K562 (cell line): ENCODE results near the gene MRPL58. TPM values are rescaled to one million over a fixed set of nuclear protein-coding genes. Genes with fewer than 3 reads are reported as not detected.

Experiments used
- ATAC-seq: fragments of 200-7000 bp; cut with Tn5 transposase; 3 replicates; pipeline ENCODE4 v1.9.1; 2020; ENCODE audit warnings: moderate library complexity
- BruUV-seq: library from RNA; stranded (reverse); fragments of 400-500 nt; replicated peaks from 2 replicates; lab custom pipeline; 2021; lab: Mats Ljungman, UMichigan
- CTCF ChIA-PET: fragments of 300-600 bp; formaldehyde crosslinking; extraction: SDS; loops from one replicate; lab custom pipeline; 2021; ENCODE audit warnings: low intra/inter-chr PET ratio; lab: Yijun Ruan, JAX
- POLR2A ChIA-PET: fragments of 300-600, 350-650 bp; sonication (Branson Sonifier 250); formaldehyde crosslinking; extraction: SDS; loops from one replicate; lab custom pipeline; 2021; ENCODE audit warnings: antibody characterized with exemption, inconsistent platforms; lab: Yijun Ruan, JAX
- DNase-seq, 4 experiments: peaks; one replicate each; pipeline versions ENCODE4 v3.0.0 to v3.0.0-alpha.2; 2011 to 2018; ENCODE audit warnings: low spot score in 3 of 4, mixed read lengths in 3 of 4; ENCODE audit errors: extremely low read depth in 1 of 4
- FAIRE-seq: peaks from 2 replicates; lab custom pipeline; 2011; peaks lifted over from hg19 to GRCh38; lab: Jason Lieb, UNC
- H2AFZ ChIP-seq: 2 replicates; pipeline ENCODE4 v1.6.0; 2011; ENCODE audit warnings: low read depth, low read length, control low read depth, inconsistent platforms
- H3K27ac ChIP-seq: fragments of 200-600 bp; 3 replicates; pipeline ENCODE4 v1.8.0; 2011; ENCODE audit warnings: low read depth, mild to moderate bottlenecking, control low read depth, inconsistent platforms, low read length, moderate library complexity, mixed read lengths; ENCODE audit errors: extremely low read depth
- H3K27me3 ChIP-seq, 2 experiments: fragments of 300-600 bp in 1 of 2; 2 replicates in 1 of 2; 3 replicates in 1 of 2; pipeline versions ENCODE4 v1.6.0 to v1.8.0; 2011; ENCODE audit warnings: inconsistent platforms in 2 of 2, low read length in 2 of 2, mild to moderate bottlenecking in 1 of 2, mixed read lengths in 1 of 2, moderate library complexity in 1 of 2; ENCODE audit not compliant: control insufficient read depth in 2 of 2, insufficient read depth in 2 of 2
- H3K36me3 ChIP-seq: fragments of 300-600 bp; 3 replicates; pipeline ENCODE4 v1.8.0; 2011; ENCODE audit warnings: mild to moderate bottlenecking, low read length, inconsistent platforms; ENCODE audit not compliant: control insufficient read depth, insufficient read depth
- H3K4me1 ChIP-seq, 2 experiments: fragments of 200-600 bp in 1 of 2; replicated peaks in 1 of 2; 2 replicates in 1 of 2; 3 replicates in 1 of 2; pipeline versions ENCODE4 v1.5.1 to v1.8.0; 2011; ENCODE audit warnings: inconsistent platforms in 2 of 2, low read length in 2 of 2, mild to moderate bottlenecking in 1 of 2, mixed read lengths in 1 of 2, moderate library complexity in 1 of 2; ENCODE audit not compliant: control insufficient read depth in 2 of 2, insufficient read depth in 2 of 2
- H3K4me2 ChIP-seq: 2 replicates; pipeline ENCODE4 v1.6.1; 2011; ENCODE audit warnings: low read length, control low read depth, inconsistent platforms, mixed read lengths; ENCODE audit not compliant: insufficient read depth
- H3K4me3 ChIP-seq: fragments of 200-600 bp; sonication (generic), shearing (Covaris generic); 2 replicates; pipeline ENCODE4 v1.5.1; 2016; ENCODE audit warnings: control low read depth, inconsistent platforms
- H3K79me2 ChIP-seq: fragments of 200-600 bp; 3 replicates; pipeline ENCODE4 v1.8.0; 2011; ENCODE audit warnings: low read length, inconsistent platforms; ENCODE audit not compliant: control insufficient read depth, insufficient read depth
- H3K9ac ChIP-seq, 2 experiments: 2 replicates each; pipeline versions ENCODE4 v1.6.0 to v1.6.1; 2011; ENCODE audit warnings: low read depth in 2 of 2, low read length in 2 of 2, control low read depth in 1 of 2, inconsistent platforms in 1 of 2, mild to moderate bottlenecking in 1 of 2, mixed read lengths in 1 of 2; ENCODE audit not compliant: insufficient read depth in 1 of 2
- H3K9me1 ChIP-seq: one replicate; pipeline ENCODE4 v1.6.0; 2011; ENCODE audit warnings: inconsistent platforms, mild to moderate bottlenecking, low read length, moderate library complexity; ENCODE audit not compliant: control insufficient read depth, insufficient read depth
- H3K9me3 ChIP-seq: replicated peaks from 2 replicates; pipeline ENCODE4 v1.5.1; 2011; ENCODE audit warnings: low read depth, low read length, inconsistent platforms; ENCODE audit not compliant: control insufficient read depth, insufficient read depth
- H4K20me1 ChIP-seq: replicated peaks from 2 replicates; pipeline ENCODE4 v1.6.1; 2011; ENCODE audit warnings: low read length, inconsistent platforms, mixed read lengths; ENCODE audit not compliant: control insufficient read depth, insufficient read depth
- C11orf30 ChIP-seq: fragments of 450-650 bp; IDR thresholded peaks from 2 replicates; pipeline ENCODE4 v1.6.1; 2016; ENCODE audit warnings: low read depth, mild to moderate bottlenecking
- DMBX1 ChIP-seq: fragments of 250-450 bp; sonication (Bioruptor Pico); IDR thresholded peaks from 2 replicates; pipeline ENCODE4 v1.8.0; 2022; ENCODE audit warnings: inconsistent platforms, mild to moderate bottlenecking, moderate library complexity, borderline replicate concordance
- ELF4 ChIP-seq: fragments of 450-650 bp; formaldehyde crosslinking; IDR thresholded peaks from 2 replicates; pipeline ENCODE4 v1.4.0; 2022; ENCODE audit warnings: missing genetic modification characterization
- ETS1 ChIP-seq: conservative IDR thresholded peaks from 2 replicates; pipeline ENCODE4 v1.6.1; 2011; ENCODE audit warnings: low read depth, mild to moderate bottlenecking, low read length; ENCODE audit not compliant: control insufficient read depth
- HDAC6 ChIP-seq: IDR thresholded peaks from 2 replicates; pipeline ENCODE4 v1.6.1; 2012; ENCODE audit warnings: low read depth, mild to moderate bottlenecking, control low read depth, inconsistent platforms, low read length, moderate library complexity
- POLR2B ChIP-seq: fragments of 450-650 bp; IDR thresholded peaks from 2 replicates; pipeline ENCODE4 v1.6.1; 2018; ENCODE audit warnings: low read depth; ENCODE audit not compliant: partially characterized antibody
- POLR2G ChIP-seq: fragments of 200-400 bp; formaldehyde crosslinking; IDR thresholded peaks from 2 replicates; pipeline ENCODE4 v1.6.1; 2017; ENCODE audit warnings: low read depth, mild to moderate bottlenecking, antibody characterized with exemption, low read length, moderate library complexity
- SAFB ChIP-seq: fragments of 200-400 bp; formaldehyde crosslinking; IDR thresholded peaks from 2 replicates; pipeline ENCODE4 v1.6.1; 2017; ENCODE audit warnings: low read depth, low read length, borderline replicate concordance
- SMARCB1 ChIP-seq: IDR thresholded peaks from 2 replicates; pipeline ENCODE4 v1.6.1; 2011; ENCODE audit warnings: improper control_type of control experiment, low read depth; ENCODE audit not compliant: insufficient read length
- SREBF2 ChIP-seq: sonication (generic); formaldehyde crosslinking; IDR thresholded peaks from 2 replicates; pipeline ENCODE4 v1.4.0; 2020; ENCODE audit warnings: mild to moderate bottlenecking, missing genetic modification reagents
- TAL1 ChIP-seq: fragments of 450-650 bp; IDR thresholded peaks from 2 replicates; pipeline ENCODE4 v1.6.1; 2016; ENCODE audit warnings: mild to moderate bottlenecking
- ZBTB34 ChIP-seq: fragments of 250-450 bp; sonication (Bioruptor Pico); IDR thresholded peaks from 2 replicates; pipeline ENCODE4 v1.8.0; 2021; ENCODE audit warnings: mild to moderate bottlenecking, moderate library complexity
- ZNF143 ChIP-seq: sonication (generic); formaldehyde crosslinking; IDR thresholded peaks from 2 replicates; pipeline ENCODE4 v1.9.0; 2022; ENCODE audit warnings: mild to moderate bottlenecking, missing genetic modification reagents
- ZNF212 ChIP-seq: fragments of 450-650 bp; formaldehyde crosslinking; IDR thresholded peaks from 2 replicates; pipeline ENCODE4 v1.4.0; 2020; ENCODE audit warnings: mild to moderate bottlenecking
- ZNF764 ChIP-seq: fragments of 250-450 bp; sonication (Bioruptor Pico); IDR thresholded peaks from 2 replicates; pipeline ENCODE4 v1.4.0; 2020; ENCODE audit warnings: low read depth, mild to moderate bottlenecking, moderate library complexity
- WGBS: fragments of 100-300 bp; shearing (Covaris generic); methylation state at CpG from one replicate; pipeline ENCODE4 v1.1.6; 2016; ENCODE audit warnings: low coverage, mixed read lengths; ENCODE audit not compliant: insufficient coverage; ENCODE audit errors: missing lambda C conversion rate; 5-methylcytosine and 5-hydroxymethylcytosine counted together
- in situ Hi-C: fragments of 300-500 bp; cut with MboI; formaldehyde crosslinking; loops from 4 replicates; pipeline ENCODE4 v1.15.0; 2018; ENCODE audit warnings: inconsistent platforms, mixed read lengths
- intact Hi-C: fragments of 100-400 bp; cut with micrococcal nuclease; formaldehyde crosslinking; loops from 2 replicates; pipeline ENCODE4 v1.14.2; 2022
- polyA plus RNA-seq, 8 experiments: library from polyadenylated mRNA; depleted of rRNA in 4 of 8; stranded (reverse) in 5 of 8; unstranded in 3 of 8; fragments of >200 nt; fragmentation: Nextera tagmentation in 2 of 8; fragmentation: Illumina TruSeq in 1 of 8; extraction: Ambion mirVana in 2 of 8; extraction: Trizol in 1 of 8; gene quantifications; 2 replicates each; pipeline versions ENCODE4 v1.2.1 to v1.2.3, GENCODE V29; 2011 to 2014; ENCODE audit warnings: inconsistent platforms in 1 of 8, missing spikeins in 1 of 8
- total RNA-seq, 7 experiments: library from RNA; depleted of rRNA in 6 of 7; stranded (reverse); fragments of >200 nt in 6 of 7; fragmentation: Illumina TruSeq in 2 of 7; extraction: Trizol in 2 of 7; gene quantifications; 2 replicates each; pipeline versions ENCODE4 v1.2.1 to v1.2.3, GENCODE V29; 2011 to 2021; ENCODE audit warnings: low replicate concordance in 1 of 7
- TF ChIP-seq, protein P1 (sequence below): sonication (generic); formaldehyde crosslinking; IDR thresholded peaks from 2 replicates; pipeline ENCODE4 v1.8.1; 2023; ENCODE audit warnings: mild to moderate bottlenecking, missing genetic modification reagents
- TF ChIP-seq, protein P2 (sequence below): fragments of 250-450 bp; sonication (Bioruptor Pico); IDR thresholded peaks from 2 replicates; pipeline ENCODE4 v1.4.0; 2020; ENCODE audit warnings: mild to moderate bottlenecking, moderate library complexity

Gene MRPL58
- total and polyA plus RNA-seq, 9 of the 15 experiments (the other 6 are each of a cell fraction or from before 2014, with no cell fraction given): 30.8 to 107 (median 72.4) TPM

DNA sequence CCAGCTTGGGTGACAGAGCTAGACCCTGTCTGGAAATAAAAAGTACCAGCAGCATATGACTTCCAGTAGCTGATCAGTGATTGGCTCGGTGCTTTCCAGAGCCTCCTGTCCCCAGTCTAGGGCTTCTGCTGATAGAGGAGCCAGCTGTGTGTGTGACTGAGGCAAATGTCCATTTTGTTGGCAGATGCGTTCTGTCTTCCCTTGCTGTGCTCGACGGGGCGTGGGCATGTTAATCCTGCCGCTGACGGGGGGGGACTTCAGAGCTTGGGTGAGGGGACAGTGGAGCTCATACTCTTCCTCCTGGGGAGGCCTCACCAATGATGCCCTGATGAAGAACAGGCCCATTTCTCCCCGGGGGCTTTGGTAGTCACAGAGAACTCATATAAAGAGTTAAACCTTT, 49.1 kb downstream of the MRPL58 start:
- 89% methylated on average over 8 of the region's 8 CpGs for WGBS
- POLR2A ChIA-PET: interaction anchor here (0.7 to 2.4 kb wide), 5 partner anchors 10 to 52 kb away, joined by 3 to 8 read pairs (median 3); no protein-coding TSS in a partner anchor
- no TSS peak for BruUV-seq

More for the DNA sequence above, 49.1 kb downstream of the MRPL58 start:
- Histone ChIP-seq H3K4me3 (no peak overlapping the region), H3K79me2 (no peaks in the 10 kb centered on the region), H4K20me1 (0 out of 2 replicates have a peak, but pooled peaks cover 3% of the 10 kb centered on the region), H3K27me3 (no peaks in the 10 kb centered on the region), H3K9me1 (no peaks in the 10 kb centered on the region), H3K4me2 (no peak overlapping the region), H3K4me1 (peaks cover 0 to 3% of the 10 kb centered on the region in 2 experiments; a peak in 2 of 5 replicates), H3K9me3 (no peaks in the 10 kb centered on the region), H2AFZ (no peak overlapping the region), H3K9ac (no peak overlapping the region), H3K36me3 (peaks cover 72% of the 10 kb centered on the region), H3K27ac (no peak overlapping the region)
- ATAC-seq (no peak), FAIRE-seq (no peak), DNase-seq (peak in 1 of 4 experiments; percentile 10)
- intact Hi-C loops: loop anchor here (2.0 kb wide), 1 partner anchor 69 kb away; the partner anchor contains the start of gene NT5C
- CTCF ChIA-PET: interaction anchor here (0.7 kb wide), 1 partner anchor 35 kb away, joined by 3 read pairs; no protein-coding TSS in a partner anchor
- no peak for TF ChIP-seq SREBF2 (CRISPR knock-in tag)
- TF ChIP-seq ELF4 (CRISPR knock-in tag): no peak
- TF ChIP-seq POLR2B: no peak
- no peak for TF ChIP-seq DMBX1 (CRISPR knock-in tag)
- TF ChIP-seq SMARCB1: no peak
- no peak for TF ChIP-seq HDAC6
- TF ChIP-seq SAFB: no peak
- TF ChIP-seq TAL1: no peak
- no peak for TF ChIP-seq ZNF764
- TF ChIP-seq ETS1: no peak
- TF ChIP-seq ZBTB34 (CRISPR knock-in tag): no peak
- TF ChIP-seq POLR2G: no peak
- TF ChIP-seq C11orf30: no peak
- TF ChIP-seq, protein P1, sequence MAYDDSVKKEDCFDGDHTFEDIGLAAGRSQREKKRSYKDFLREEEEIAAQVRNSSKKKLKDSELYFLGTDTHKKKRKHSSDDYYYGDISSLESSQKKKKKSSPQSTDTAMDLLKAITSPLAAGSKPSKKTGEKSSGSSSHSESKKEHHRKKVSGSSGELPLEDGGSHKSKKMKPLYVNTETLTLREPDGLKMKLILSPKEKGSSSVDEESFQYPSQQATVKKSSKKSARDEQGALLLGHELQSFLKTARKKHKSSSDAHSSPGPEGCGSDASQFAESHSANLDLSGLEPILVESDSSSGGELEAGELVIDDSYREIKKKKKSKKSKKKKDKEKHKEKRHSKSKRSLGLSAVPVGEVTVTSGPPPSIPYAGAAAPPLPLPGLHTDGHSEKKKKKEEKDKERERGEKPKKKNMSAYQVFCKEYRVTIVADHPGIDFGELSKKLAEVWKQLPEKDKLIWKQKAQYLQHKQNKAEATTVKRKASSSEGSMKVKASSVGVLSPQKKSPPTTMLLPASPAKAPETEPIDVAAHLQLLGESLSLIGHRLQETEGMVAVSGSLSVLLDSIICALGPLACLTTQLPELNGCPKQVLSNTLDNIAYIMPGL (CRISPR knock-in tag): no peak
- TF ChIP-seq ZNF143 (CRISPR knock-in tag): no peak
- TF ChIP-seq, protein P2, sequence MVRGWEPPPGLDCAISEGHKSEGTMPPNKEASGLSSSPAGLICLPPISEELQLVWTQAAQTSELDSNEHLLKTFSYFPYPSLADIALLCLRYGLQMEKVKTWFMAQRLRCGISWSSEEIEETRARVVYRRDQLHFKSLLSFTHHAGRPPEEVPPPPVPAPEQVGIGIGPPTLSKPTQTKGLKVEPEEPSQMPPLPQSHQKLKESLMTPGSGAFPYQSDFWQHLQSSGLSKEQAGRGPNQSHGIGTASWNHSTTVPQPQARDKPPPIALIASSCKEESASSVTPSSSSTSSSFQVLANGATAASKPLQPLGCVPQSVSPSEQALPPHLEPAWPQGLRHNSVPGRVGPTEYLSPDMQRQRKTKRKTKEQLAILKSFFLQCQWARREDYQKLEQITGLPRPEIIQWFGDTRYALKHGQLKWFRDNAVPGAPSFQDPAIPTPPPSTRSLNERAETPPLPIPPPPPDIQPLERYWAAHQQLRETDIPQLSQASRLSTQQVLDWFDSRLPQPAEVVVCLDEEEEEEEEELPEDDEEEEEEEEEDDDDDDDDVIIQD: no peak
- no peak for TF ChIP-seq ZNF212 (CRISPR knock-in tag)
- in situ Hi-C loops: loop anchor here (5.0 kb wide), 1 partner anchor 51 kb away; no protein-coding TSS in a partner anchor
